ENCODE measurements around the gene DEFB125. TPM values are rescaled to one million over a fixed set of nuclear protein-coding genes. Genes with fewer than 3 reads are reported as not detected.

Gene DEFB125
- total and polyA plus RNA-seq, 4 donors = not detected

DNA sequence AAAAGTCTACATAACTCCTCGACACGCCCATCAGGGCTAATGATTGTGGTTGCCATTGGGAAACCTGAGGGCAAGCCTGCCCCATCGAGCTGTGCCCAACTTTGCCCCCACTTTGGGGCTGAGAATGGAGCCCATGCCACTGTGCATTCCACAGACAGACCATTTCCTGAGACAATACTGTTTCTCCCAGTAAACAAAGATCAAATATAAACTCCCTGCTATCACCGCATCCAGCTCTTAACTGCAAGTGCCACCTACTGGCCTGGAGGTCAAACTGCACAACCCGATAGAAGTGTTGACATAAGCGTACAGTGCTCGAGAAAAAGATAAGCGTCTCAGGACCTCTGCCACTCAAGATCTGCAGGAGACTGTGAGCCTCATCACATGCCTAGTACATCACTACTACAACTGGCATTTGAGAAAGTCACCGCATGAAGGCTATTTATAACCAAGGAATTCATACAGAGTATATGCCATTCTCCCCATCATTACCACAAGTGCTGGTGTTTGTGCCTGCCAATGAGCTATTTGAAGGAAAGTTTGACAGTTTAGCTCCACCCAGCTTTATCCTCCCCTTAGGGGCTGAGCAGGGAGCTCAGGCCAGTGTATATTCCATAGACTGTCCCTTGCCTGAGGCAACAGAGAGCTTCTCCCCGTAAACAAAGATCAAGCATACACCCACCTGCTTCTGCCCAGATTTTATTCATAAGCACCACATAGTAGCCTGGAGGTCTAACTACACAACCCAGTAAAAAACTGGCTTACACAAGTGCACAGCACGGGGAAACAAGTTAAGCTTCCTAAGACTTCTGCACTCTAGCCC is 50.4 kb downstream of the DEFB125 start:
- H3K27ac ChIP-seq (ENCODE audit: low read depth, low read length) = no peak overlapping the region
- no peaks in the 10 kb centered on the region for H3K9me3 ChIP-seq (ENCODE audit: control insufficient read depth, insufficient read depth, low read length)

DNA sequence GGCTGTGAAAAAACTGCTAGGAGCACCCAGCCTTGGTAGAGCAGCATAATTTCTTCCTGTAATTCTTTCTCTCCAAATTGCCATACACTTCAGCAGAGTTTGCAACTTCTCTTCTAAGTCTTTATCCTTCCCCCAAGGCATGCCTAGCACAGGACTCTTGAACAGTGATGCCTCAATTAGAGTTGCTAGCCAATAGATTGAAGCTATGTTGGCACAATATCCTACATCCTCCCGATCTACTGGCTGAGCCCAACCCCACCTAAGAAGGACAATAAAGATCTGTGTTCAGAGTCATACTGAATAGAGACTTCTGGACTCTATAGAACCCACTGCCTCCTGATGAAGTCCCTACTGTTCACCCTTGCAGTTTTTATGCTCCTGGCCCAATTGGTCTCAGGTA is 54.8 kb downstream of the DEFB125 start, which contains the start of gene DEFB126:
TSS of gene DEFB126 (plus strand) at position 301 of the 400 bp plus-strand sequence. CDS start at position 340, 39 bp downstream.
- H3K27ac ChIP-seq (ENCODE audit: low read depth, low read length) = no peak within 1 kb of the TSS
- H3K4me3 ChIP-seq (ENCODE audit: low read depth, low read length) = no peak within 1 kb of the TSS
- H3K27me3 ChIP-seq (ENCODE audit: control insufficient read depth, insufficient read depth, low read length) = peaks cover 3% of the 10 kb centered on the region
- no peaks in the 10 kb centered on the region for H3K9me3 ChIP-seq (ENCODE audit: control insufficient read depth, insufficient read depth, low read length)
- WGBS (ENCODE audit: insufficient coverage) = no CpG with 5 or more reads among the region's 1 CpG
- no peak for DNase-seq (ENCODE audit: low read depth in 4 of 6, low spot score in 6 of 6)
- H3K4me1 ChIP-seq (ENCODE audit: control insufficient read depth, insufficient read depth, low read length) = no peaks in the 10 kb centered on the region
- no peaks in the 10 kb centered on the region for H3K36me3 ChIP-seq (ENCODE audit: control insufficient read depth, insufficient read depth, low read length)

More for the DNA sequence above, 50.4 kb downstream of the DEFB125 start:
- H3K4me1 ChIP-seq (ENCODE audit: control insufficient read depth, insufficient read depth, low read length) = no peaks in the 10 kb centered on the region
- no peak overlapping the region for H3K4me3 ChIP-seq (ENCODE audit: low read depth, low read length)
- H3K27me3 ChIP-seq (ENCODE audit: control insufficient read depth, insufficient read depth, low read length) = peaks cover 2% of the 10 kb centered on the region
- WGBS (ENCODE audit: insufficient coverage) = 86% methylated on average over 10 of the region's 11 CpGs
- DNase-seq (ENCODE audit: low read depth in 4 of 6, low spot score in 6 of 6) = no peak
- H3K36me3 ChIP-seq (ENCODE audit: control insufficient read depth, insufficient read depth, low read length) = no peaks in the 10 kb centered on the region

DNA sequence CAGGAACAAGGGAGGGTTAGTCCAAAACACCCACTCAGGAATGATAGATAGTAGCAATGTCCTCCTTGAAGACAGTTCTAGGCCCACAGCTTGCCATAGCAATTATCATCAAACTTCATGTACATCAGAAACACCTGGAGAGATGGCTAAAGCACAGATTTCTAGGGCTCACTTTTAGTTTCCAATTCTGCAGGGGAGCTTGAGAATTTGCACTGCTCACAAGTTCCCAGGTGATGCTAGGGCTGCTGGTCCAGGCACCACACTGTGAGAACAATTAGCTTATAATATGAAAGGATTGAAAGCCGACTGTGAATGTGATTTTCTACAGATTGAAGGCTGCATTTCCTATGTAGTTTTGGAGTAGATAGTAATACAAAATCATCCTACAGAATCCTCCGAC is 58.4 kb downstream of the DEFB125 start:
- DNase-seq (ENCODE audit: low read depth in 4 of 6, low spot score in 6 of 6) = peak in 1 of 6 donors; percentile 9
- no peak overlapping the region for H3K4me3 ChIP-seq (ENCODE audit: low read depth, low read length)
- WGBS (ENCODE audit: insufficient coverage) = no CpG with 5 or more reads among the region's 2 CpGs

More for the DNA sequence above, 58.4 kb downstream of the DEFB125 start:
- Histone ChIP-seq H3K27me3 (ENCODE audit: control insufficient read depth, insufficient read depth, low read length) (peaks cover 3% of the 10 kb centered on the region), H3K9me3 (ENCODE audit: control insufficient read depth, insufficient read depth, low read length) (no peaks in the 10 kb centered on the region), H3K36me3 (ENCODE audit: control insufficient read depth, insufficient read depth, low read length) (no peaks in the 10 kb centered on the region), H3K27ac (ENCODE audit: low read depth, low read length) (no peak overlapping the region), H3K4me1 (ENCODE audit: control insufficient read depth, insufficient read depth, low read length) (no peaks in the 10 kb centered on the region)

Other genes starting within 250 kb of the DEFB125 start
- gene DEFB126, start 54.9 kb downstream of the DEFB125 start, total RNA-seq = not detected
- not detected for gene DEFB126, start 54.9 kb downstream of the DEFB125 start, polyA plus RNA-seq (ENCODE audit: insufficient read length in 2 of 2)
- not detected for gene DEFB127, start 69.8 kb downstream of the DEFB125 start, total RNA-seq
- gene DEFB127, start 69.8 kb downstream of the DEFB125 start, polyA plus RNA-seq (ENCODE audit: insufficient read length in 2 of 2) = not detected
- not detected for gene DEFB128, start 102.0 kb downstream of the DEFB125 start, total RNA-seq
- not detected for gene DEFB128, start 102.0 kb downstream of the DEFB125 start, polyA plus RNA-seq (ENCODE audit: insufficient read length in 2 of 2)
- not detected for gene DEFB129, start 139.6 kb downstream of the DEFB125 start, total RNA-seq
- not detected for gene DEFB129, start 139.6 kb downstream of the DEFB125 start, polyA plus RNA-seq (ENCODE audit: insufficient read length in 2 of 2)
- gene DEFB132, start 170.1 kb downstream of the DEFB125 start, total RNA-seq = not detected
- not detected for gene DEFB132, start 170.1 kb downstream of the DEFB125 start, polyA plus RNA-seq (ENCODE audit: insufficient read length in 2 of 2)
- 1 to 10 TPM; 6.8 to 8.9 TPM for gene C20orf96, start 203.1 kb downstream of the DEFB125 start, total RNA-seq
- gene C20orf96, start 203.1 kb downstream of the DEFB125 start, polyA plus RNA-seq (ENCODE audit: insufficient read length in 2 of 2) = 10 to 100 TPM; 26.9 to 29.3 TPM
- gene ZCCHC3, start 209.9 kb downstream of the DEFB125 start, total RNA-seq = 10 to 100 TPM; 18.8 to 26.1 TPM
- gene ZCCHC3, start 209.9 kb downstream of the DEFB125 start, polyA plus RNA-seq (ENCODE audit: insufficient read length in 2 of 2) = 10 to 100 TPM; 25.2 to 26.6 TPM
- 10 to 100 TPM in 1 of 2 donors, 1 to 10 TPM in 1; 4.3 to 11.8 TPM for gene SOX12, start 237.9 kb downstream of the DEFB125 start, total RNA-seq
- gene SOX12, start 237.9 kb downstream of the DEFB125 start, polyA plus RNA-seq (ENCODE audit: insufficient read length in 2 of 2) = 10 to 100 TPM; 58.8 to 59.9 TPM

Data from spinal cord (tissue), 10 donors.